22Rv1 (cell line): Measurements from ENCODE around the gene MMAB.
A peak's percentile ranks its signal among the peaks of the same experiment; 100 is the strongest.

Source experiments
- H3K27ac ChIP-seq: fragments of 450-650 bp; 2 replicates; pipeline ENCODE4 v1.5.1; 2017
- ZFX ChIP-seq: fragments of 450-650 bp; IDR thresholded peaks from 2 replicates; pipeline ENCODE4 v1.6.1; 2017; ENCODE audit warnings: antibody characterized with exemption, borderline replicate concordance
- TF ChIP-seq, protein P1 (sequence below): fragments of 450-650 bp; IDR thresholded peaks from 2 replicates; pipeline ENCODE4 v1.5.1; 2017; ENCODE audit warnings: mild to moderate bottlenecking

The MMAB gene

DNA sequence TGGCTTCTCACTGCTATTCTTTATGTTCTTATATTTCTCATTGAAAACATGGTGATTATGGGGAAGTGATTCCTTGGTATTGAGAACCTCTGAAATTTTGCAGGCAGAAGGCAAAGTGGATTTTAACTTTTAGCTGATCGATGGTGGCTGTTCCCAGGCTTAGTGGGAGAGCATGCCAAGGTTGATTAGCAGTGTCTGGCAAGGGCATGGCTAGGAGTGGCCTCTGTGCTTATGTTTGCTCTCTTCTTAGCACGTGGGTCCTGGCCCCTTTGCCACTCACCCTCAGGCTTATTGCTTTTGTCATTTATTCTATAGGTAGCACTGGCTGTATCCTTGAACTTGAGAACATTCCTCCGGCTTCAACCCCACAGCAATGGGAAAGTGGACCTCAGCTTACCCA, 2.4 kb upstream of the MMAB start:
- peak overlapping the region; percentile 85; the same call in 1 of the 2 replicates for H3K27ac ChIP-seq
- TF ChIP-seq, protein P1, sequence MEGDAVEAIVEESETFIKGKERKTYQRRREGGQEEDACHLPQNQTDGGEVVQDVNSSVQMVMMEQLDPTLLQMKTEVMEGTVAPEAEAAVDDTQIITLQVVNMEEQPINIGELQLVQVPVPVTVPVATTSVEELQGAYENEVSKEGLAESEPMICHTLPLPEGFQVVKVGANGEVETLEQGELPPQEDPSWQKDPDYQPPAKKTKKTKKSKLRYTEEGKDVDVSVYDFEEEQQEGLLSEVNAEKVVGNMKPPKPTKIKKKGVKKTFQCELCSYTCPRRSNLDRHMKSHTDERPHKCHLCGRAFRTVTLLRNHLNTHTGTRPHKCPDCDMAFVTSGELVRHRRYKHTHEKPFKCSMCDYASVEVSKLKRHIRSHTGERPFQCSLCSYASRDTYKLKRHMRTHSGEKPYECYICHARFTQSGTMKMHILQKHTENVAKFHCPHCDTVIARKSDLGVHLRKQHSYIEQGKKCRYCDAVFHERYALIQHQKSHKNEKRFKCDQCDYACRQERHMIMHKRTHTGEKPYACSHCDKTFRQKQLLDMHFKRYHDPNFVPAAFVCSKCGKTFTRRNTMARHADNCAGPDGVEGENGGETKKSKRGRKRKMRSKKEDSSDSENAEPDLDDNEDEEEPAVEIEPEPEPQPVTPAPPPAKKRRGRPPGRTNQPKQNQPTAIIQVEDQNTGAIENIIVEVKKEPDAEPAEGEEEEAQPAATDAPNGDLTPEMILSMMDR, result no peak
- no peak for TF ChIP-seq ZFX

DNA sequence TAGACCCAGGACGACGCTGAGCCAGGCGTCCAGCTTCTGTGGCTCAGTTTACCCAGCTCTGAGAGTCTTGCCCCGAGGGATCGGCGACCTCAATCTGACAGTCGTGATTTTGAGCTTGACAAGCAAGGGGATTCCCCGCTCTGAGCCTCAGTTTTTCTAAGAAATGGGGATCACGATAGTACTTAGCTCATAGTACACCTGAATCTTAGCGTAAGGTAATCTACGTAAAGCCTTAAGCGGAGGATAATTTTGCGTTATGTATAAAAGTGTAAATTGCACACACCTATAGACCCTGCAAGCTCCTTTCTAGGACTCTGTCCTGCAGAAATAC, 575 bp upstream of the MMAB start:
- TF ChIP-seq, protein P1, result no peak
- no peak for TF ChIP-seq ZFX
- H3K27ac ChIP-seq, result peak overlapping the region; percentile 85

DNA sequence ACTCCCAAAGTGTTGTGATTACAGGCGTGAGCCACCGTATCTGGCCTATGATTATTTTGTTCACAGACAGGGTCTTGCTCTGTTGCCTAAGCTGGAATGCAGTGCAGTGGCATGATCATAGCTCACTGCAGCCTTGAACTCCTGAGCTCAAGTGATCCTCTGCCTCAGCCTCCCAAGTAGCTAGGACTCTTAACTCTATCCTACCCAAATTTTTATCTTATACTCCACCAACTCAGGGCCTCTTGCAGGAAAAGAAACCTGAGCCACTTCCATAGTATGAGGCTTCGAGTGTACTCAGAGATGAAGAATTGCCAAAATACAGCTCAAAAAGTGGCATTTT, 828 bp downstream of the MMAB start:
- H3K27ac ChIP-seq, result peak overlapping the region; percentile 85
- no peak for TF ChIP-seq ZFX
- TF ChIP-seq, protein P1, result no peak

DNA sequence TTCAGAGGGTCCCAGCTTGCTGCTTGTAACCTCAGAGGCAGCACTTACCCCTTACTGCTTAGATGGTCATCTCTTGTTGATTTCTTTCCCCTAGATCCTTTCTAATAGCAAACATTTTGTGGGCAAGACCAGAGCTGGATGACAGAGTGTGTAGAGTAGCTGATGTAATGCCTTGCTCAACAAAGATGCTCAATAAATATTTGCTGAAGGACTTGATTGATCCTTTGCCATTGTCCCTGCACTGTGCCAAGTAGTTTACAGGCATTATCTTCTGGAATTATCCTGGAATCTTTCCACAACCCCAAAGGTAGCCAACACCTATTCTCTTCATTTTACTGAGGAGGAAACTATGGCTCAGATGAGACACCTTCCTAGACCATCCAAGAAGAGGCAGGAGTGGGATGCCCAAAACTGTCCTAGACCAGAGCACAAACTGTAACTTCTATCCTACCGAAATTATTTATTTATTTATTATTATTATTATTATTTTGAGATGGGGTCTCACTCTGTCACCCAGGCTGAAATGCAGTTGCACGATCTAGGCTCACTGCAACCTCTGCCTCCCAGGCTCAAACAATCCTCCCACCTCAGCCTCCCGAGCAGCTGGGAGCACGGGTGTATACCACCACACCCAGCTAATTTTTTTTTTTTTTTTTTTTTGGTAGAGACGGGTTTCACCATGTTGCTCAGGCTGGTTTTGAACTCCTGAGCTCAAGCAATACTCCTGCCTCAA, 1.4 kb downstream of the MMAB start:
- no peak for TF ChIP-seq ZFX
- TF ChIP-seq, protein P1, result no peak
- peak overlapping the region; percentile 85 for H3K27ac ChIP-seq

DNA sequence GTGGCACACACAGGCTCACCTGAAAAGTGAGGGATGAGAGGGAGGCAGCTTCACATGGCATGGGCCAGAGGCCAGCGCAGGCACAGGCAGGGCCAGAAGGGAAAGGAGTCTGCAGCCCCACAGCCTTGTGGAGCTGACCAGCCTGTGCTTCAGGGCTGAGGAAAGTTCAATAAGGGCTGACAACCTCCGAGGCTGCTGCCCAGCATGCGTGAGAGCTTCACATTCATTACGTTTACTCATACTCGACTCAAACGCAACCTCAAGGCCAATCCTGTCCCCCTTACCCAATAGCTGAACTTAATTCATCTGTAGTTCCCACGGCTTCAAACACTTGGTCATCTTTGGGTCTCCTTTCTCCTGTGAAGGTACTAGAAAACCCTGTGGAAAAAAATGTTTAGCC, 4.8 kb downstream of the MMAB start:
- peak overlapping the region; percentile 85 for H3K27ac ChIP-seq
- TF ChIP-seq, protein P1, result no peak
- TF ChIP-seq ZFX, result no peak

DNA sequence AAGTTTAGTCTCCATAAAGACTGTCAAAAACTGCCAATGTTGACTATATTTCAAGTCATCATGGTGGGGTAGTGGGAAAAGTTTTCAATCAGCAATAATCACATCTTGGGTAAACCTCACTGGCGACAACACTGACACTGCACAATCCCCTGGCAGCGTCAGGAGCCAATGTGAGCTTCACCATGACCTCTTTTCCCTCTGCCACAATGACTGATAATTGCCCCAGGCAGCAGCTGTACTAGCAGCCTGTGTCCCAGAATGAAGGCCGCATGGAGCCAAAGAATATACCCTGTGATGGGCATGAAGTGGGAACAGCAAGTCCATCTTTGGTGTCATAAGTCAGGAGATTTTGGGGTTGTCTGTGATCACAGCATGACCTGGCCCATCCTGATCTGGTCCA, 5.3 kb downstream of the MMAB start:
- TF ChIP-seq ZFX, result no peak
- TF ChIP-seq, protein P1, result no peak
- H3K27ac ChIP-seq, result peak overlapping the region; percentile 85

DNA sequence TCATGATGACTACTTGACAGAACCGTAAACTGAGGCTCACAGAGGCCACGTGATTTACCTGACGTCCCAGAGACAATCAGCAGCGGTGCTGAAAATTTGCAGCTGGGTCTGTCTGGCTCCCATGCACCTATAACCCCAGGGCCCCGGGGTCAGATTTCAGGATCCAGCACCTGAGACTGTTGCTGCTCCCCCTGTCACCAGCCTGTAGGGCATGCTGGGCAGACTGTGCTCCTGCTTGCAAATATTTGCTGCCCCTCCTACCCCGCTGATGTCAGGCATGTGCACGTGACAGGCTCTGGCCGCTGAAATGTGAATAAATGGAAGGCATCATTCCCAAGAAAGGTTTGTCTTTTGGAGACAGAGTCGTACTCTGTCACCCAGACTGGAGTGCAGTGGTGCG, 6.0 kb downstream of the MMAB start:
- no peak for TF ChIP-seq ZFX
- TF ChIP-seq, protein P1, result no peak; the same call in 1 of the 2 replicates
- H3K27ac ChIP-seq, result peak overlapping the region; percentile 85
